Endometrium (tissue), 2 donors: Measurements from ENCODE around the gene LRRC43.

ENCODE experiments used
- FAIRE-seq: peaks from 2 replicates; lab custom pipeline; 2012; peaks lifted over from hg19 to GRCh38; lab: Jason Lieb, UNC
- donor health status: control.
- donor health status: control.

The LRRC43 gene, protein sequence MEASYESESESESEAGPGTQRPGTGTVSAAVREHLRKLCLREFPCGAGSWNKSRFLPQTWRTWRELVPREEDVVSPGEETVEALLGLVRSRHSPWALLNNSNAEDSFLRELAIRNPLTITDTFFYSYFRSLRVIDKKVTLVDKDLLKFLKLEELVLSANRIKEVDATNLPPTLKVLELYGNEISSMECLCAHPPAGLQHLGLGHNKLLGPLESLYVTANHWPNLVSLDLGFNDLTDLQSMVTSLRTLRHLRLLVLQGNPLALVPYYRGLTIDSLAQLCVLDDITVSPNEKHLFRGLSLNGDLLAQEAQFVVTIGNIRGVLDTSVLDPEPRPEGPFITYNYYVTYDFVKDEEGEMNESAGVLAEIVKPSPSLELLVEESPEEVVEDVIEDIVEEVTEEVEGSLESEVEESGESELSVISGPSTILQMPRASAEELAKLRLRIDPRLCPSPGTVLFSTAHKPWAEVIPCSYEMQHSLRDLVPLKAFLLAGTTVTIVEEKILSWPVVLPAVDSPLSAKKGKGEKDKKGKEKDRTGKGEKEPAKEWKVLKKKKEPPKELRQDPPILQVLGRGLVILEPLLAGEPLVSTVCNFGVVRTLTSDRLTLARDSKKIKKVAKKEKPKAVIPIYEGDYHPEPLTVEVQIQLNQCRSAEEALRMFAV

DNA sequence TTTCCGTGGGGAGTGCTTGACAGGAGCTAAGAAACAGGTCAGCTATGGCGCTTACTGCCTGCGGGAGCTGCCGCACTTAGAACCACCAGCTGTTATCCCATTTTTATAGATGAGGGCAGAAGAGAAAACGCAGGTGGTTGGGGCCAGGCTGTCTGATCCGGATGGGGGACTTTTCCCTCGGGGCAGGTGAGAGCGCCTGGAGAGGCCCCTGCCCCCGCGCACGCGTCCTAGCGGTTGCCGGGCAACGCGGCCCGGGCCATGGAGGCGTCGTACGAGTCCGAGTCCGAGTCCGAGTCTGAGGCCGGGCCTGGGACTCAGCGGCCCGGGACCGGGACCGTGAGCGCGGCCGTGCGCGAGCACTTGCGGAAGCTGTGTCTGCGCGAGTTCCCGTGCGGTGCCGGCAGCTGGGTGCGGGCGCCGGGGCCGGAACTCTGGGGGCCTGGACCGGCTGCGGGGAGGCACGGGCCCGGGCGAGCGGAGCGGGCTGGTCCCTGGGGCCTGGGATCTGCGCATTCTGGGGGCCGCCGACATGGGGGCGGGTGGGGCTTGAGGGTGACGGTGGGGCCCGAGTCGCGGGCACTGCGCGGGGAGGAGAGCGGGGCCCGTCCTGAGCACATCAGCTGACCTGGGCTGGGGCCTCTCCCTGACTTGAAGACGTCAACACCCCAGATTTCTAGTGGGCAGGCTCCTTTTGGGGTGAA is at the start of gene LRRC43:
TSS of gene LRRC43 (plus strand) at position 237 of the 701 bp plus-strand sequence. CDS start at position 259, 22 bp downstream.
- FAIRE-seq = no peak

DNA sequence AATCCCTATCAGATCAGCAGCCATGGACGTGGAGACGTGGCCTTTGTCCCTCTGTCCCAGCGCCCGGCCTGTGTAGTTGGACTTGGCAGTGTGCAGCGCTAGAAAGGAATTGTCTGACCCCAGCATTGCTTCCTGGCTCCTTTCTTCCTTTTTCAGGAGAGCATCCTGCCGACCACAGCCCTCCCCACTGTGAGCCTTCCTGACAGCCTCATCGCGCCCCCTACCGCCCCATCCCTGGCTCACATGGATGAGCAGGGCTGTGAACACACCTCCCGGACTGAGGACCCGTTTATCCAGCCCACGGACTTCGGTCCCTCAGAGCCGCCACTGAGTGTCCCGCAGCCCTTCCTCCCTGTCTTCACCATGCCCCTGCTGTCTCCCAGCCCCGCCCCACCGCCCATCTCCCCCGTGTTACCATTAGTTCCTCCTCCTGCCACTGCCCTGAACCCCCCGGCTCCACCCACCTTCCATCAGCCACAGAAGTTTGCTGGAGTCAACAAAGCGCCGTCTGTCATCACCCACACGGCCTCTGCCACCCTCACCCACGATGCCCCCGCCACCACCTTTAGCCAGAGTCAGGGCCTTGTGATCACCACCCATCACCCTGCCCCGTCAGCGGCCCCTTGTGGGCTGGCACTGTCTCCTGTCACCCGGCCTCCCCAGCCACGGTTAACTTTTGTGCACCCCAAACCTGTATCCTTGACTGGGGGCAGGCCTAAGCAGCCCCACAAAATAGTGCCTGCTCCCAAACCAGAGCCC is 49.6 kb upstream of the LRRC43 start:
- no peak for FAIRE-seq

DNA sequence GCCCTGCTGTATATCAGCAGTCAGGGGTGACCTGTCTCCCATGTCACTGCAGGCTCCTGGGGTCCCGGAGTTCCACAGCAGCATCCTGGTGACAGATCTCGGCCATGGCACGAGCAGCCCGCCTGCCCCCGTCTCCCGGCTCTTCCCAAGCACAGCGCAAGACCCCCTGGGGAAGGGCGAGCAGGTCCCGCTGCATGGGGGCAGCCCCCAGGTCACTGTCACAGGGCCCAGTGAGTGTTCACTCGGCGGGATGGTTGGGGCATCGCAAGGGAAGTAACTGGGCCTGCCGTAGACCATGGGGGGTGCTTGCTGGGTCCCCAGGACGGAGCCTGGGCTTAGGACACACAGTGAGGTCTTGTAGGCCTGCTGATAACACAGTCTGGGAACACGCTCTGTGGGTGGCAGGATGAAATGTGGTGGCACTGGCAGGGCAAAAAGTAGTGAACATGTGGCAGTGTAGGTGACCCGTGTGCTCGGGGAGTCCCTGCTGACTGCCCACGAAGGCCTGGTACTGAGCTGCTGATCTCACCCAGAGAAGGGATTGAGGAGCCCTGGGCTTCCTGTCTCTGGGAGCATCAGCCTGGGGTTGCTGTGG is 47.4 kb upstream of the LRRC43 start:
- no peak for FAIRE-seq

DNA sequence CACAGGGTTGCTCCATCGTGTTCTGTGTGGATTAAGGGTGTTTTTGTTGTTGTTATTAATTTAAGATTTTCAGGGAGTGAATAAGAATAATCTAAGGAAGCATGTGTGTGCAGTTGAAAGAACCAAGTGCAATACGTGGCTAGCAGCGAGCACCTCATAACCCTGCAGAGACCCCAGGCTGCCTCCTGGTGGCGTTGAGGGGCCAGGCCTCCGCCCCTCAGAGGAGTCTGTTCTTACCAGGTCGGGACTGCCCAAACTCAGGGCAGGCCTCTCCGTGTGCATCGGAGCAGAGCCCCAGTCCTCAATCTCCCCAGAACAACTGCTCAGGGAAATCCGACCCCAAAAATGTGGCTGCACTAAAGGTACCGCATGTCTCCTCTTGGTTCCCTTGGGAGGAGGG is 45.7 kb upstream of the LRRC43 start:
- FAIRE-seq = no peak

DNA sequence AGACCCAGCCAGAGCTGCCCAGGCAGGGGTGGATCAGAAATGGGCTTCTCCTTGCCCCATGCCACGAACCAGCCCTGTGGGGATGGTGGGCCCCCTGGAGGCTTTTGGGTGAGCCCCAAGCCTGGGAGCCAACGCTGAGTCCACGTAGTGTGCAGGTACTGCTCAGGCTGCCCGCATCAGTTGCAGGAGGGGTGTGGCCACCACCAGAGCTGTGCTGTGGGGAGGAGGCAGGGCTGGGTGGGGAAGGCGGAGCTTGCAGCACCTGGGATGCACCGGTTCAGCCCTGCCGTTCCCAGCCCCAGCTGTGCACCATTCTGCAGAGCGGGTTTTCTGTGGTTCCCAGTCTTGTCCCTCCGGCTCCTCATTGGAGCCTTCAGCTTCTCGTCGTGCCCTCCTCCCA is 45.2 kb upstream of the LRRC43 start:
- FAIRE-seq = no peak

DNA sequence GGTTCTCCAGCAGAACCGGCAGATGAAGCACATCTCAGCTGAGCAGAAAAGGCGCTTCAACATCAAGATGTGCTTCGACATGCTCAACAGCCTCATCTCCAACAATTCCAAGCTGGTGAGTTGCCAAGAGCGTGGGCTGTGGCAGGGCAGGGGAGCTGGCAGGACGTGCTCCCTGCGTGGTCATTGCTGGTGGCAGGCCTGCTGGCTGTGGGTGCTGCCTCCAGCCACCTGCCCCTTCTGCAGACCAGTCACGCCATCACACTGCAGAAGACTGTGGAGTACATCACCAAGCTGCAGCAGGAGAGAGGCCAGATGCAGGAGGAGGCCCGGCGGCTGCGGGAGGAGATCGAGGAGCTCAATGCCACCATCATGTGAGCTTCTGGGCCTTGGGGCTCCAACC is 44.7 kb upstream of the LRRC43 start:
- FAIRE-seq = no peak

DNA sequence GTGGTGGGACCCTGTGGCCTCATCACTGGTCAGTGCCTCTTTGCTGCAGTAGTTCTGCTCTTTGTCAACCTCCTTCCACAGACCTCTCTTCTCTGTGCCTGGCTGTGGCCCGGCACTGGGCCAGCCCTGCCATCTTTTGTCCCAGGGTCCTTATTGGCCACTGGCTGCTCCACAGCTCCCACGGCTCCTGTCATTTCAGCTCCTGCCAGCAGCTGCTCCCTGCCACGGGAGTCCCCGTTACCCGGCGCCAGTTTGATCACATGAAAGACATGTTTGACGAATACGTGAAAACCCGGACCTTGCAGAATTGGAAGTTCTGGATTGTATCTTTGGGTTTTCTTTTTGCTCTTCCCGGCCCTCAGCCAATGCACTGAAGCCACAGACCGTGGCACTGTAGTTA is 44.3 kb upstream of the LRRC43 start:
- FAIRE-seq = no peak

DNA sequence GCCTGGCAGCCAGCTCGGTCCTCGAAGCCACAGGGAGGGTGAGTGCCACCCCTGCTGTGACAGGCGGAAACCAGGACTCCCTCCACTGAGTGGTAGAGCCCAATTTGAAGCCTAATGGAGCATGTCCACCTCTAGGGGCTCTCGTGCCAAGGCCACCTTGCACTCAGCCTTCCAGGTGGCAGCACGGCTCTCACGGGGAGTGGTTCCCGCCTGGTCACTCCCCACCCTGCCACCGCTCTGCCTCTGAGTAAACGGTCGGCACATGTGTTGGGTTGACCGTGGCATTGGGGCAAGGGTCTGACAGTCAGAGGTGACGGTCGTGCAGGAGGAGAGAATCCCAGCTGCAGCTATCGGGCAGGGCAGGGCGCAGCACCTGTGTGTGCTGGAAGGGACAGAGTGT is 43.7 kb upstream of the LRRC43 start:
- FAIRE-seq = no peak

DNA sequence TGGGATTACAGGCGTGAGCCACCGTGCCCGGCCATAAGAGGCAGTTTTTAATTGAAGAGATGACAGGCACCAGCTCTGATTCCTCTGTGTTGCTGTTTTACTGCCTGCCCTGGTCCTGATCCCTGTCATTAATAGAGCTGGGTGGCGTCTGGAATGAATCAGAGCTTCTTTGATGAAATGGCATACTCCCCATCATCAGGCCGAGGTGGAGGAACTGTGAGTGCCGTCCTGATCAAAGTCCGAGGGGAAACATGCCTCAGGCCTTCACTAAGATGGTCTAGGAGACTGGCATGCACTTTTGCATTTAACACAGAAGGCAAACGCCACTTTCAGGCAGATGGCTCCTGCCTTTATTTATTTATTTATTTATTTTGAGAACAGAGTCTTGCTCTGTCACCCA is 43.0 kb upstream of the LRRC43 start:
- no peak for FAIRE-seq

DNA sequence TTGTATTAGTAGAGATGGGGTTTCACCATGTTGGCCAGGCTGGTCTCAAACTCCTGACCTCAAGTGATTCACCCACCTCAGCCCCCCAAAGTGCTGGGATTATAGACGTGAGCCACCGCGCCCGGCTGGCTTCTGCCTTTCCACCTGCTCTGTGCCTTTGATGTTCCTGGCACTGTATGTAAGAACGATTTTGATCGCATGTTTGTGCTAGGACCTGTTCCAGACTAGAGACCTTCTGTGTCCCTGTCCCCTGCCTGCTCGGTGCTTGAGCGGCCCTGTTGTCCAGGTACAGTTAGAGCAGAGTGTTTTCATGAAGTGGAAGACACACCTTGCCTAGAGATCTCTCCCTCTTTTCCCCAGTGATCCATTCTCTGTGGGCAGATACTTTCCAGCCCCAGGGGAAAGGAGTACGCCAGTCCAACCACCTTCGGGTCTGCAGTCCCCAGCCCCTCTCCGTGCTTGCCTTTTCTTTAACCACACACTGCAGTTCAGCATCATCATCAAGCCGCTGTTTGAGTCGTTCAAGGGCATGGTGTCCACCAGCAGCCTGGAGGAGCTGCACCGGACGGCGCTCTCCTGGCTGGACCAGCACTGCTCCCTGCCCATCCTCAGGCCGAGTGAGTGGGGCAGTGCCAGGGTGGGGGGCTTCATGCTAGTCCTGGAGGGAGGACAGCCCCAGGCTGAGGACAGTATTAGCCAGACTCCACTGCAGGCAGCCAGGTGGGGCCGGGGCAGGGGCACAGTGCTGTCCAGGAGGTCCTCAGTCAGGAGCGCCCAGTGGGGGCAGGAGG is 42.3 kb upstream of the LRRC43 start:
- FAIRE-seq = no peak

DNA sequence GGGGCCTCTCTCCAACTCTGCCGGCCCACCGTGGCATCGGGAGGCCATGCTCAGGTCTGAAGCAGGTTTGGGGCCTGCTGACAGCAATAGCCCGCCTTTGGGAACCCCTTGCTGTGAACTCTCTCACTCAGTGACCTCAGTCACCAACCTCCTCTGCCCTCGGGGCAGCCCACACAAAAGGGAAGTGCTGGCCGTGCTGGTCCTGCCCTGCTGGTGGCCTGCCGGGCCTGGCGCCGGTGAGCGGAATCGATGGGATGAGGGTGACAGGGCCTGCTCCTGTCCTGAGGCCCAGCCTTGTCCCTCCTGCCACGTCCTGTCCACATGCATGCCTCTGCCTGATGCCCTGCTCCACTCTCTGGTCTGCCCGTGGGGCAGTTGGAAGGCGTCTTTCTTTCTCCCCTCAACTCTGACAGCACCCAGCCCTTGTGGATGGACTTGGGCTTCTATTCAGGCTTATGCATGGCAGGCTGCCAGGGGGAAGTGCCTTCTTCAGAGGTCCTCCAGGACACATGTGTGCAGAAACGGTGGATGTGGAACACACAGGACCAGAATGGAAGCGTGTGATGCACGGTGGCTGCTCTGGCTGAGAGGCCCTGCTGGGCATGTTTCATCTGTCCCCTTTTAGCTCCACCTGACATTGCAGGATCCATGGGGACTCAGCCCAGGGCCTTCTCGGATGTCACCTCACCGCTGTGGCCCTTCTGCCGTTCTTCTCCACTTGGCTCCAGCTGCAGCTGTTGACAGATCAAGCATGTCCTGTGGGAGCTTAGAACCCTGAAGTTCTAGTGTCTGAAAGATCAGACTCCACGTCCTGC is 40.8 kb upstream of the LRRC43 start:
- no peak for FAIRE-seq

DNA sequence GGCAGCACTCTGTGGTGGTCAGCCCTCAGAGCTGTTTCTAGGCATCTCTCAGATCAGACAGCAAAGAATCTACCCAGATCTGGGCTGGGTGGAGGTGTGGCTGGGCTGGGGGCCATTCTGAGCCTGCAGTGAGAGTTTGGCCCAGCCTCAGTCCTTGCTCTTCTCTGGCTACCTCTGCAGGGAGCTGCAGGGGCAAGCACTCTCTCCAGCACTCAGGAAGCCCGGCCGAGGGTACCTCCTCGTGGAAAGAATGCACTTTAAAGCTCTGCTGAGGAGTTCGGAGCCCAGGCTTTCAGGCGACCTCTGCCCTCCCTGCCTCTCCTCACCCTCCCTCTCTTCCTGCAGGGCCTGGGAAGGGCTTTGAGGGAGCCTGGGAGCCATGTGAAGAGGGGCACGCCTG is 40.1 kb upstream of the LRRC43 start:
- no peak for FAIRE-seq

DNA sequence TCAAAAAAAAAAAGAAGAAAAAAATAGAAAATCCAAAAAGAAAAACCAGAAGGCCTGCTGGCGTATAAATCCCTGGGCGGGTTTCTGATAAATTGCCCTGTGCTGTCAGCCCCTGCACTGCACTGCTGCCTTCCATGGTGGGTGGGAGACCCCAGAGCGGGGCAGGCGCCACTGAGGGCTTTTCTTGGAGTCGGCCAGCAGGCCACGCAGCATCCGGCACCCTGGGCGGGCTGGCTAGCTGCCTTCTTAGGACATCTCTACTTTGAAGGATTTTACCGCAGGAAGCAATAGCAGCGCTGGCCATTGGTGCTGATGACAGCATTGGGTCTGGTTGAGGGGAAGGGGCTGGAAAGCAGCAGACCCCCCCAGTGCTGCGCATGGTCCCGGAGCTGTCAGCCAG is 38.0 kb upstream of the LRRC43 start:
- no peak for FAIRE-seq

DNA sequence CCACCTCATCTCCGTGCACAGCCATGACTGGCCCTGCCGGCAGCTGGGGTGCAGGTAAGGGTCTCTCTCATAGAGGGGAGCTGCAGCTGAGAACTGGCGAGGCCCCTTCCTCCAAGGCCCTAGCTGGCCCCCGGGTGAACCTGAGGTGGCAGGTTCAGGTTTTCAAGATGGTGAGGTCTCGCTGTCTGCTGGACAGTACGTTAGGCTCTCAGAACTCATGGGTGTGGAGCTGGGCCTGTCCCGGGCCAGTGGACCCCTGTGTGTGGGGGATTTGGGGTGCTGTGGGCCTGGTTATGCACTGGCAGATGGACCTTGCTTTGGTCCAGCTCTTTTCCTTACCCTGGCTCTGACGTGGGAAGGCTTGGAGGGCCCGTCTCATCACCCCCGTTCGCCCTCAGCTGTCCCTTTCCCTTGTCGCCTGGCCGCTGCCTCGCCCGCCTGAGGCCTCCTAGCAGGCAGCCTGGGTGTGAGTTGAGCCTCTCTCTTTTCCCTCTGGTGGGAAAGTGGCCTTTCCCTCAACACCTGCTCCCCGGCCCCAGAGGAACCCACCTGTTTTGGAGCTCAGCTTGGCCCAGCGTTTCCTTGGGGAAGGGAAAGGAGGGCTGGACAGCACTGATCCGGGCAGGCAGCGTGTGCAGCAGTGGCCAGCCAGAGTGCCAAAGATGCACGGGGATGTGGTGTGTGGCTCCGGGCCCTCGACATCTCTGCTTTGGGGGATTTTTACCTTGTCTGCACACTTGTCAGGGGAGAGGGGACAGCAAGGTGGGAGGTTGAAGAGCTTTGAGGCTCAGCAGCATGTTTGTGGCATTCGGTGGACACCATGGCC is 37.2 kb upstream of the LRRC43 start:
- FAIRE-seq = no peak

DNA sequence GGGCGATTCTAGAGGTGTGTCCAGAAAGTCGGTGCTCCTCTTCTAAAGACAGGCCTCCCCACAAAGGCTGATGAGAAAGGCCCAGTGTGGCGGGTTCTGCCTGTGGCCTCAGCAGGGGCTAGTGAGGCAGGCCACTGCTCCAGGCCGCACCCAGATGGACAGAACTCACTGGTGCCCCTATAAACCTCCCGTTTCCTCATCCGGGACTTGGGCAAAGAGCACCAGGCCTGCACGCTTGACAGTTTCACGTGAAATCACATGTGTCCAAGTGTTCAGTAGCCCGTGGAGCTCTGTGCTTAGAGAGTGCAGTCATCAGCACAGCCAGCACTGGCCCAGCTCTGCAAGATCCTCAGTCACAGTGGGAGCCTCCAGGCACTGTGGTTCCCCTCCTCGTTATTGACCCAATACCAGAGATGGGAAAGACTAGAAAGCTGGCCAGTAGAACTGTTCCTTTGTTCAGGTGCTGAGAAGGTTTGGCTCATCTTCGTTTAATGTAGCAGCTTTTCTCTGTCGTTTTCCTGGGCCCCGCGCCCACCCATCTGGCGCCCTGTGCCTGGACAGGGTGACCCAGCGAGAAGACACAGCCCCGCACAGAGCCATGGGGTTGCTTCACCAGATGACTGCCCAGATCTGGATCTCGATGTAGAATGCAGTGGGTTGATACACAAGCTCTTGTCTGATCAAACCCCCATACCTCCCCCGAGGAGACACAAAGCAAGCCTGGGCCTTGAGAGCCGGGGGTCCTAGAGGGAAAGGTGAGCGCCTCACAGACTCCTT is 35.2 kb upstream of the LRRC43 start:
- FAIRE-seq = no peak

DNA sequence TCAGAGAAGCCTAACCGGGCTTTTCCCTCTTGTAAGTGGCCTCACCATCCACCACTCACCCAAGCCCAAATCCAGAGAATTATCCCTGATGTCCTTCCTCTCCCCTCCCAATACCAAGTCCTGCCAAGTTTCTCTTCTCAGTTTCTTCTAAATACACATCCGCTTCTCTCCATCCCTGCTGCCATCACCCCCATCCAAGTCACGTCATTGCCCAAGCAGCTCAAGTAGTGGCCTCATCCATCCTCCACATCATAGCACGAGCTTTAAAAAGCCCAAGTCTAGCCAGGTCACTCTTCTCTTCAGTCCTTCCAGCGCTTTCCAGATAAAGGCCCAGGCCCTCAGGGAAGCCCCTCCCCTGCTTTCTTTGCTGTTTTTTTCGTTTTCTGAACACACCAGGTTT is 34.3 kb upstream of the LRRC43 start:
- FAIRE-seq = no peak

DNA sequence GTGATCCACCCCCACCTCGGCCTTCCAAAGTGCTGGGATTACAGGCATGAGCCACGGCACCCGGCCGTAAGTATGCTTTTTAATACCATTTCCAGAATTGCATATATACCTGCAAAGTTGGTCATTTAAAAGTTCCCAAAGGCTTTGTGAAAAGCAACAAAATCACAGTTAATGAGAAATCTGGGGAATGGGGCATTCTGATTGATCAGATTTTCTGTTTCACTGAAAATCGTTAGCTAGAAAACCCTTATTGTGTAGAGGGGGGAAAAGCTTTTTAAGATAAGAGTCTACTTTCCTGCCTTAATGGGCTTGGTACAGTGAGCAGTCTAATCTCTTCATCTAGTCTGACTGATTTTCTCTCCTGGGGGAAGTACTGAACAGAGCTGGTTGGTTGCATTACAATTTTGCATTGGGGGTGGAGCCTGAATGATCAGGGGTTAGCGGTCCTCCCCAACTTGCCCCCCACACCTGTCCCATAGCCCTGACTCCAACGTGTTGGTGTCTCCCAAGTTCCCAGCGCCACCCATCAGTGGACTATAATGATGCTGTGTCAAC is 32.7 kb upstream of the LRRC43 start:
- no peak for FAIRE-seq

DNA sequence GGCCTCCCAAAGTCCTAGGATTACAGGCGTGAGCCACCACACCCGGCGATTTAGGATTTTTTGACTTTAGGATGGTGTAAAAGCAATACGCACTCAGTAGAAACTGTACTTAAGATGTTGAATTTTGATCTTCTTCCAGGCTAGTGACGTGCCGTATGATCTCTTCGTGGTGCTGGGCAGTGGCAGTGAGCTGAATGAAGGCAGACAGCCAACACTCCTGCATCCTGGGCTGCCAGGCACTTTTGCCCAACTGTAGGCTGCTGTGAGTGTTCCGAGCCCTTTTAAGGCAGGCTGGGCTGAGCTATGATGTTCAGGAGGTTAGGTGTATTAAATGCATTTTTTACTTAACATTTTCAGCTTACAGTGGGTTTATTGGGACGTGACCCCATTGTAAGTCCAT is 30.2 kb upstream of the LRRC43 start:
- FAIRE-seq = no peak
